Neural progenitor cell (in vitro differentiated cells): ENCODE data around the gene SLC4A5. TPM values are rescaled to one million over a fixed set of nuclear protein-coding genes. Genes with fewer than 3 reads are reported as not detected.

Experiments used
- DNase-seq: peaks from one replicate; pipeline ENCODE4 v3.0.0-alpha.2; 2016; ENCODE audit warnings: low spot score
- H2AFZ ChIP-seq: fragments of 200-600 bp; sonication (generic); replicated peaks from 2 replicates; pipeline ENCODE4 v1.6.1; 2016; ENCODE audit warnings: antibody characterized with exemption
- H3F3A ChIP-seq: fragments of 200-600 bp; sonication (generic); 2 replicates; pipeline ENCODE4 v1.6.1; 2016; ENCODE audit warnings: antibody characterized with exemption, low read depth
- H3K27ac ChIP-seq: fragments of 200-600 bp; sonication (generic); 2 replicates; pipeline ENCODE4 v1.5.1; 2016; ENCODE audit warnings: mild to moderate bottlenecking
- H3K27me3 ChIP-seq: fragments of 200-600 bp; sonication (generic); 2 replicates; pipeline ENCODE4 v1.6.1; 2016; ENCODE audit warnings: mild to moderate bottlenecking, moderate library complexity
- H3K36me3 ChIP-seq: fragments of 200-600 bp; sonication (generic); 2 replicates; pipeline ENCODE4 v1.5.1; 2016
- H3K4me1 ChIP-seq: fragments of 200-600 bp; sonication (generic); 2 replicates; pipeline ENCODE4 v1.6.1; 2016; ENCODE audit warnings: mixed run types
- H3K4me2 ChIP-seq: fragments of 200-600 bp; sonication (generic); 2 replicates; pipeline ENCODE4 v1.6.1; 2016
- H3K4me3 ChIP-seq: fragments of 200-600 bp; sonication (generic); 2 replicates; pipeline ENCODE4 v1.5.1; 2016
- H3K79me2 ChIP-seq: fragments of 200-600 bp; sonication (generic); 2 replicates; pipeline ENCODE4 v1.6.1; 2016; ENCODE audit warnings: low read depth
- H3K9ac ChIP-seq: fragments of 200-600 bp; sonication (generic); 2 replicates; pipeline ENCODE4 v1.6.1; 2016
- H3K9me3 ChIP-seq: fragments of 200-600 bp; sonication (generic); 2 replicates; pipeline ENCODE4 v1.5.1; 2016; ENCODE audit warnings: low read depth
- H4K20me1 ChIP-seq: fragments of 200-600 bp; sonication (generic); 2 replicates; pipeline ENCODE4 v1.6.1; 2016; ENCODE audit warnings: low read depth
- H3K27ac Mint-ChIP-seq: 3 replicates; pipeline ENCODE4 v1.8.0; 2021; ENCODE audit warnings: mixed read lengths
- H3K27me3 Mint-ChIP-seq: 2 replicates; pipeline ENCODE4 v1.8.0; 2022; ENCODE audit warnings: low read depth, mild to moderate bottlenecking, inconsistent platforms, moderate library complexity, mixed read lengths; ENCODE audit not compliant: insufficient read depth
- H3K36me3 Mint-ChIP-seq: 3 replicates; pipeline ENCODE4 v1.8.0; 2021; ENCODE audit warnings: mixed read lengths
- H3K4me1 Mint-ChIP-seq: 3 replicates; pipeline ENCODE4 v1.8.0; 2021; ENCODE audit warnings: mixed read lengths
- H3K4me3 Mint-ChIP-seq: 3 replicates; pipeline ENCODE4 v1.8.0; 2021; ENCODE audit warnings: mild to moderate bottlenecking, moderate library complexity, mixed read lengths
- H3K9me3 Mint-ChIP-seq: 3 replicates; pipeline ENCODE4 v1.8.0; 2020; ENCODE audit warnings: mixed read lengths
- CTCF ChIP-seq: fragments of 200-600 bp; sonication (generic); IDR thresholded peaks from 2 replicates; pipeline ENCODE4 v1.5.1; 2017; ENCODE audit warnings: antibody characterized with exemption, mild to moderate bottlenecking
- EZH2 ChIP-seq: fragments of 200-600 bp; sonication (generic); IDR thresholded peaks from 2 replicates; pipeline ENCODE4 v1.6.1; 2017; ENCODE audit warnings: antibody characterized with exemption, mild to moderate bottlenecking, moderate library complexity
- EZH2phosphoT487 ChIP-seq: fragments of 200-600 bp; sonication (generic); IDR thresholded peaks from 2 replicates; pipeline ENCODE4 v1.6.1; 2017; ENCODE audit warnings: antibody characterized with exemption
- total RNA-seq: library from RNA; depleted of rRNA; stranded (reverse); fragments of >200 nt; gene quantifications from 2 replicates; pipeline ENCODE4 v1.2.3, GENCODE V29; 2015; ENCODE audit warnings: low replicate concordance

SLC4A5 gene
- total RNA-seq, 1 donor from 2014 or later, result 2.0 TPM

GRCh38 chr2:74226648-74227213 is 116.5 kb downstream of the SLC4A5 start:
- H3K9me3 Mint-ChIP-seq, result no peaks in the 10 kb centered on the region
- Histone ChIP-seq H3K4me1 (no peaks in the 10 kb centered on the region), H4K20me1 (no peaks in the 10 kb centered on the region), H2AFZ (no peak overlapping the region), H3K27ac (no peak overlapping the region), H3K79me2 (no peaks in the 10 kb centered on the region), H3K36me3 (no peaks in the 10 kb centered on the region), H3K4me3 (no peak overlapping the region), H3K27me3 (no peaks in the 10 kb centered on the region), H3F3A (peaks cover 2% of the 10 kb centered on the region), H3K9me3 (no peaks in the 10 kb centered on the region), H3K4me2 (no peak overlapping the region), H3K9ac (no peak overlapping the region)
- peaks cover 13% of the 10 kb centered on the region for H3K27me3 Mint-ChIP-seq
- peaks cover 3% of the 10 kb centered on the region for H3K36me3 Mint-ChIP-seq
- no peak overlapping the region for H3K27ac Mint-ChIP-seq
- H3K4me3 Mint-ChIP-seq, result no peak overlapping the region
- no peak for TF ChIP-seq EZH2phosphoT487
- no peak for TF ChIP-seq EZH2
- TF ChIP-seq CTCF, result no peak
- H3K4me1 Mint-ChIP-seq, result peaks cover 6% of the 10 kb centered on the region
- DNase-seq, result no peak

DNA sequence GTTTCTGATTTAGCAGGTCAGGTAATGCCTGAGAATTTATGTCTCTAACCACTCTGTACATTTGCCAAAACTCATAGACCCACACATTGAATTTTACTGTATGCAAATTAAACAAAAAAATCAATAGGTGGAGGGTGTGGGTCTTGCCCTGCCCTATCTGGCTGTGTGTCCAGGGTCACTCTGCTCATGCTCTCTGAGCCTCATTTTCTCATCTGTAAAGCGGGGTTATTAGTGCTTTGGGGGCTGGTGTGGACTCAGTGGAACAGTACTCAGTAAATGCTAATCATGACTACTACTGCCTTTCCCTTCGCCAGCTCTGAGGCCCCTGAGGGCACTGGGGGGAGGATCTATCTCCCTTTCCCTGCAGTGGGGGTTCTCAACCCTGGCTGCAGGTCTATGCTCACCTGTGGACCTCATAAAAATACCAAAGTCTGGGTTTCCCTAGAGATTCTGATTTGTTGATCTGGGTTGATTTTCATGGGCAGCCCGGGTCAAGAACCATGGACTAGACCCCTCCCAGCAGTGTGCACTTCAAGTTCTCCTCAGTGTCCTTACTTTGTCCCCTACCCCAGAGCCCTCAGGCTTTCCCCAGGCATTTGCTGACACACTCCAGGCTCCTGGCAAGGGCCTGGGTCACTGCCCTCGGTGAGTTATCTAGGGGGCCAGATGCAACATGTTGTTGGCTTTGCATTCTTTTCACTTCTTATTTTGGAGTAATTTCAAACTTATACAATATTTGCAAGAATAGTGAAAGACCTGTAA is 117.3 kb downstream of the SLC4A5 start:
- Mint-ChIP-seq H3K36me3 (peaks cover 6% of the 10 kb centered on the region), H3K27ac (no peak overlapping the region), H3K4me3 (no peak overlapping the region), H3K27me3 (peaks cover 16% of the 10 kb centered on the region), H3K9me3 (no peaks in the 10 kb centered on the region), H3K4me1 (peaks cover 6% of the 10 kb centered on the region)
- DNase-seq, result no peak
- H3K9me3 ChIP-seq, result no peaks in the 10 kb centered on the region
- no peak overlapping the region for H2AFZ ChIP-seq
- no peaks in the 10 kb centered on the region for H3K27me3 ChIP-seq
- no peaks in the 10 kb centered on the region for H4K20me1 ChIP-seq
- no peaks in the 10 kb centered on the region for H3K79me2 ChIP-seq
- H3K4me1 ChIP-seq, result no peaks in the 10 kb centered on the region
- H3K27ac ChIP-seq, result no peak overlapping the region
- H3K36me3 ChIP-seq, result no peaks in the 10 kb centered on the region
- H3K9ac ChIP-seq, result no peak overlapping the region
- TF ChIP-seq CTCF (no peak), EZH2phosphoT487 (no peak), EZH2 (no peak)
- H3K4me2 ChIP-seq, result no peak overlapping the region
- H3F3A ChIP-seq, result peaks cover 3% of the 10 kb centered on the region
- no peak overlapping the region for H3K4me3 ChIP-seq

- Mint-ChIP-seq H3K27ac (no peak overlapping the region), H3K4me1 (peaks cover 9% of the 10 kb centered on the region), H3K27me3 (peaks cover 10% of the 10 kb centered on the region), H3K9me3 (no peaks in the 10 kb centered on the region), H3K4me3 (no peak overlapping the region), H3K36me3 (peaks cover 8% of the 10 kb centered on the region)
- Histone ChIP-seq H3K4me3 (no peak overlapping the region), H3K79me2 (no peaks in the 10 kb centered on the region), H4K20me1 (no peaks in the 10 kb centered on the region), H3K4me1 (no peaks in the 10 kb centered on the region), H3K27me3 (no peaks in the 10 kb centered on the region), H3K4me2 (no peak overlapping the region), H3K27ac (no peak overlapping the region), H3F3A (peaks cover 3% of the 10 kb centered on the region), H3K9ac (no peak overlapping the region), H3K36me3 (no peaks in the 10 kb centered on the region), H2AFZ (no peak overlapping the region), H3K9me3 (no peaks in the 10 kb centered on the region)
- no peak for DNase-seq
- TF ChIP-seq CTCF, result no peak
- TF ChIP-seq EZH2, result no peak
- no peak for TF ChIP-seq EZH2phosphoT487
These were observed 119.1 kb downstream of the SLC4A5 start for GRCh38 chr2:74223941-74224770.
